ENCODE measurements around the gene FHIT.

FHIT gene

DNA sequence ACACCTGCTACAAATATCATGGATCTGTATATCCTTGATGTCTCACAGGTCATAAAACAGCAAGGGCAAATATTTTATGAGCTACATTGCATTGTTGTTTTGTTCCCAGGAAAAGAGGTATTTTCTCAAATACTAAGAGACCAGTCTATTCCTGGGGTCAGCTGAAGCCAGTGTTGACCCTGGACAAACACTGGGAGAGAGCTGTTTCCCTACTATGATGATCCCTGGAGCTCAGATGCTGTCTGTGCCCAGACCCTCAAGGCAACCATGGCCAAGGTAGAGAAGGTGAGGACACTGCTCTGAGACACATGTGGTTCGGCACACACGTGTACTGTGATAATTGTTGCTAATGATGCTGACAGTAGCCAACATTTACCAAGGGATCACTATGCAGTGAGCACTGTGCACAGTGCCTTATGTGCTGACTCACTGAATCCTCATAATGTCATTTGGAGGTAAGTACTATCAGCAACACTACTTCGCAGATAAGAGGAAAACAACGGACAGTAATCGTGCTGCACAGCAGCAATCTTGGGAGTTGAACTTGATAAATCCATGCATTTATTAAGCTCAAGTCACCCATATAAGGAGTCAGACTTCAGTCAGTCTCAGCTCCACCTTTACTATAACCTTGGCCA is 943.6 kb downstream of the FHIT start:
- Histone ChIP-seq H3K9ac (ENCODE audit: low read length) (no peak overlapping the region), H3K4me1 (ENCODE audit: control insufficient read depth, insufficient read depth, low read length) (no peaks in the 10 kb centered on the region), H3K27me3 (ENCODE audit: control insufficient read depth, insufficient read depth, low read length) (no peaks in the 10 kb centered on the region), H3K27ac (ENCODE audit: low read depth, low read length) (no peak overlapping the region), H3K4me3 (ENCODE audit: low read length) (no peak overlapping the region), H3K36me3 (ENCODE audit: control insufficient read depth, insufficient read depth, low read length) (no peaks in the 10 kb centered on the region)

DNA sequence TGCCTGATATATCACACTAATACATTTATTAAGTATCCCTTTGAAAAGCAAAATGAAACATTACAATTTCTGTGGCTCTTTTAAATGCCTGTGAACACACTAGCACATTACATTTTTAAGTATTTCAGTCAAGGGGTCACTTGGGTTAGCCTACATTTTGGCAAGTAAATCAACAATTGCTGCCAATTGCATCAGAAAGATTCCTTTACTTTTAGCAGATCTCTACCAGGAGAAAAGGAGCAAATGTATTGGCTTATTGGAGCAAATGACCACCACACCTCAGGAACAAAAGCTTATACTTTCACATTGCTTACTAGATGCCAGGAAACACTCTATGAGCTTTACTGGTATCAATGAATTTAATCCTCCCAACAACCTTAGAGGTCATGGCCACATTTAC is 947.1 kb downstream of the FHIT start:
- Histone ChIP-seq H3K4me1 (ENCODE audit: control insufficient read depth, insufficient read depth, low read length) (no peaks in the 10 kb centered on the region), H3K9ac (ENCODE audit: low read length) (no peak overlapping the region), H3K4me3 (ENCODE audit: low read length) (no peak overlapping the region), H3K36me3 (ENCODE audit: control insufficient read depth, insufficient read depth, low read length) (no peaks in the 10 kb centered on the region), H3K27me3 (ENCODE audit: control insufficient read depth, insufficient read depth, low read length) (no peaks in the 10 kb centered on the region), H3K27ac (ENCODE audit: low read depth, low read length) (no peak overlapping the region)

DNA sequence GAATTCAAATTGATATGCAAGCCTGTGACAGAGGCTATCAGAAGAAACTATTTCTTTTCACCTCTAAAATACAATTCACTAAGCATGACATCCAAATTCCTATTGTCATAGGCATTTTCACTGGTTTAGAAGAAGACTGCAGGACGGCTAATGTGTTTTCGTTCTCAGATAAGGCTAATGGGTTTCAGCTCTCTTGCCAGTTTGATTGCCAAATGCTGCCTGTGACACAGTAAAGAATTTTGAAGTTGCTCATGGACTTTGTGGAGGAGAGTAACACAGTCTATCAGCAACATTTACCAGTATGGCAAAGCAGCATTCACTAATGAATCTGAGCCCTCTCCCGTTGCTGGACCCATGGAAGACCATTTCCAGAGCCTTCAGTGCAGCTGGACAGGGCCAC is 948.1 kb downstream of the FHIT start:
- H3K4me1 ChIP-seq (ENCODE audit: control insufficient read depth, insufficient read depth, low read length) = no peaks in the 10 kb centered on the region
- H3K27ac ChIP-seq (ENCODE audit: low read depth, low read length) = no peak overlapping the region
- no peaks in the 10 kb centered on the region for H3K36me3 ChIP-seq (ENCODE audit: control insufficient read depth, insufficient read depth, low read length)
- no peak overlapping the region for H3K9ac ChIP-seq (ENCODE audit: low read length)
- H3K27me3 ChIP-seq (ENCODE audit: control insufficient read depth, insufficient read depth, low read length) = no peaks in the 10 kb centered on the region
- no peak overlapping the region for H3K4me3 ChIP-seq (ENCODE audit: low read length)

DNA sequence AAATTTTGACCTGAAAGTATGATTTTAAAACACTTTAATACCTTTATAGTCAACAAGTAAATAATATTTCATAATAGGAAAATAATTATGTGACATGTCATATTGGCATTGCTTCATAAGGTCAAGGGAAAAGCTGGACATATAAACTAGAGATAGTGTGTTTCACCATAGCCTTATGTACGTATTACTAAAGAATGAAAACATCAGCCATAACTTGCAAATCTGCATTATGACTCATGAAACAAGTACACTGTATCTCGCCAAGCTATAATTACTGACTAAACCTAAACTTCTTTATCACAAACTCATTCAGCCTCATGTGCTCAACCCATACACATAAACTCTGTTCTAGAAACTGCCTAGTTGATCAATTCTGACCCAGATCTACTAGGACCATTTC is 950.1 kb downstream of the FHIT start:
- H3K4me3 ChIP-seq (ENCODE audit: low read length) = no peak overlapping the region
- H3K9ac ChIP-seq (ENCODE audit: low read length) = no peak overlapping the region
- no peaks in the 10 kb centered on the region for H3K27me3 ChIP-seq (ENCODE audit: control insufficient read depth, insufficient read depth, low read length)
- H3K36me3 ChIP-seq (ENCODE audit: control insufficient read depth, insufficient read depth, low read length) = no peaks in the 10 kb centered on the region
- no peaks in the 10 kb centered on the region for H3K4me1 ChIP-seq (ENCODE audit: control insufficient read depth, insufficient read depth, low read length)
- no peak overlapping the region for H3K27ac ChIP-seq (ENCODE audit: low read depth, low read length)

DNA sequence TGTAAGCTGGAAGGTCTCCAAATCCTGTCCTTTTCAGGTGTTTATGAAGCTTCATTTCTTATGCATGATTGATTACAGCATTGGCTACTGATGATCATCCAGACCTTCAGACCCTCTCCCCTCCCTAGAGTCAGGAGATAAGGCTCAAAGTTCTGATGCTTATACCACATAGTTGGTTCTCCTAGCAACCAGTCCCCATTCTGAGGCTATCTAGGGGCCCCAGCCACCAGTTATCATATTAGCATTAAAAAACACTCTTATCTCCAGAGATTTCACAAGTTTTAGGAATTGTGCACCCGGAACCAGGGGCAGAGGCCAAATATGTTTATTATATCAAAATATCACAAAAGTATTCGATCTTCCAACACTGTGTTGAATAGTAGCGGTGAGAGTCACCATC is 953.1 kb downstream of the FHIT start:
- Histone ChIP-seq H3K27ac (ENCODE audit: low read depth, low read length) (no peak overlapping the region), H3K27me3 (ENCODE audit: control insufficient read depth, insufficient read depth, low read length) (no peaks in the 10 kb centered on the region), H3K4me1 (ENCODE audit: control insufficient read depth, insufficient read depth, low read length) (no peaks in the 10 kb centered on the region), H3K4me3 (ENCODE audit: low read length) (no peak overlapping the region), H3K36me3 (ENCODE audit: control insufficient read depth, insufficient read depth, low read length) (no peaks in the 10 kb centered on the region), H3K9ac (ENCODE audit: low read length) (no peak overlapping the region)

DNA sequence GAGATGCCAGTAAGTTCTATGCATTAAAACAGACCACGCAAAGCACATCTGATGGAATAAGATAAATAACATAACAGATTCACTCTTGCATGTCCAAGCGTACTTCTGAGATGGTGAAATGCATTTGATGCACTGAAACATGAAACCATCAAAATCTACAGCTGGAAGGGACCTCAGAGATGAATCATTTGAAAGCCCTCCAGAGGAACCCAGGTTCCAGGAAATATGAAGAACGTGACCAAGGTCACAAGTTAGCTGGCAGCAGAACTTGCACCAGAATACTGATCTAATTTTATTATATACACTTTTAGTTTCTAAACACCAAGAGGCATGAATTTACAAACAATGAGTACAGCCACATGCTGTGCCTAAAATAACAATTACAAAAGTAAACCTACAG is 957.1 kb downstream of the FHIT start:
- no peaks in the 10 kb centered on the region for H3K4me1 ChIP-seq (ENCODE audit: control insufficient read depth, insufficient read depth, low read length)
- no peak overlapping the region for H3K9ac ChIP-seq (ENCODE audit: low read length)
- no peaks in the 10 kb centered on the region for H3K27me3 ChIP-seq (ENCODE audit: control insufficient read depth, insufficient read depth, low read length)
- H3K4me3 ChIP-seq (ENCODE audit: low read length) = no peak overlapping the region
- H3K27ac ChIP-seq (ENCODE audit: low read depth, low read length) = no peak overlapping the region
- no peaks in the 10 kb centered on the region for H3K36me3 ChIP-seq (ENCODE audit: control insufficient read depth, insufficient read depth, low read length)

DNA sequence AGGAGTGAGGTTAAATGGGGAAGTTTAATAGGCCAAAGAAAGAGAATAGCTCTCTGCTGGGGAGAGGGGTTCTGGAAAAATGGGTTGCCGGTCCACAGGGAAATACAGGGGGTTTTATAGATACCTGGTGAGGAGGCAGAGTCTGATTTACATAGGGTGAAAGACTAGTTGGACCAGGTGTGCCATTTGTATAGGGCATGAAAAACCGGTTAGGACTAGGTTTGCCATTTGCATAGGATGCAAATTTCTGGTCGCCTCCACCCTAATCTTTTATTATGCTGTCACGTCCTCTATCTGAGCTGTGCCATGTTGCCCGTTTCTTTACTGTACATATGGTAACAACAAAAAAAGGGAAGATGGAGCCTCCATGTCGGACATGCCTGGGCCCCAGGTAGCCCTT is 960.1 kb downstream of the FHIT start:
- Histone ChIP-seq H3K4me1 (ENCODE audit: control insufficient read depth, insufficient read depth, low read length) (no peaks in the 10 kb centered on the region), H3K9ac (ENCODE audit: low read length) (no peak overlapping the region), H3K4me3 (ENCODE audit: low read length) (no peak overlapping the region), H3K36me3 (ENCODE audit: control insufficient read depth, insufficient read depth, low read length) (no peaks in the 10 kb centered on the region), H3K27me3 (ENCODE audit: control insufficient read depth, insufficient read depth, low read length) (no peaks in the 10 kb centered on the region), H3K27ac (ENCODE audit: low read depth, low read length) (no peak overlapping the region)

DNA sequence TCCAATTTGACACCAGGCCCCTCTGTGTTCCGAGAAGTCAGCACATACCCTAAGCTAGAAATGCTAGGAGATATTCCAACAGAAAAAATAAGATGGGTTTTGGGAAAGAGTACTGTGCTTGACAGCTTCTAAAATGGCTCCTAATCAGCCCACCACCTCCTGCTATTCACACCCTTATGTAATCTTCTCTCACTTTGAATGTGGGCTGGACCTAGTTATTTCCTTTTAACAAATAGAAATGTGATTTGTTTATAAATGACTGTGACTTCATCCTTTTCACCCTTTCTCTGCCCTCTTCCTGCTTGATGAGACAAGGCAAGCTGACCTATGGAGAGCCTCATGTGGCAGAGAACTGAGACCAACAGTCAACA is 961.1 kb downstream of the FHIT start:
- H3K27me3 ChIP-seq (ENCODE audit: control insufficient read depth, insufficient read depth, low read length) = no peaks in the 10 kb centered on the region
- no peak overlapping the region for H3K9ac ChIP-seq (ENCODE audit: low read length)
- no peak overlapping the region for H3K27ac ChIP-seq (ENCODE audit: low read depth, low read length)
- no peak overlapping the region for H3K4me3 ChIP-seq (ENCODE audit: low read length)
- no peaks in the 10 kb centered on the region for H3K4me1 ChIP-seq (ENCODE audit: control insufficient read depth, insufficient read depth, low read length)
- no peaks in the 10 kb centered on the region for H3K36me3 ChIP-seq (ENCODE audit: control insufficient read depth, insufficient read depth, low read length)

DNA sequence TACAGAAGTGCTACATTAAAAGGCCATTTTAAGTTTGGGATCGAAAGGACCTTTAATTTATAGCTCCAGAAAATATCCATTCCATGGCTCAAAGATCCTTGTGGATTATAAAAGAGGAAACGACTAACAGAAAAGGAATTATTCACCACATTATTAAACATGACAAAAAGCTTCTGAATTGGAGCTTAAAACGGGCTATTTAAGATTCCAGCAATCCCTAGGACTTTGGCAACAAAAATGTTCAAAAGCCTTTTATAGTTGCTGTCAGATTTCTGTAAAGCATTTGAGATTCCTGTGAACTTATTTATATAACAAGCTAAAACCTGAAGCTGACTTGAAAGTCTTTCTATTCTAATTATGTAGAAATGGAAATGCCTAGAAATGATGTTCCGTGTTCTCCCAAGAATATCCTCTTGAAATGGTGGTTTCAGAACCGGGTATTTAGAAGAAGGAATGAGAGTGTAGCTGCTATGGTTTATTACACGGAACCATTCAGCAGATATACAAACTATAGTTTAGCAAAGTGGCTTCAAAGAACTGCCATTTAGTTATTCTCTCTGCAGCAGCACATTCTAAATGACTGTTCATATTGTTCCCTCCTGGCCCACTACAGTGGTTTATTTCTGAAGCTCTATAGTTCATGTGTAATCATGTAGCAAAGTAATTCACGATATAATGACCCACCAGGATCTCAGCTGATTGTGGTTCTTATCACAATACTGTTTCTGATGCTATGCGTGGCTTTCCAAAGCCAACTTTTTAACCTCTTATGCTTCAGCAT is 961.7 kb downstream of the FHIT start:
- no peak overlapping the region for H3K4me3 ChIP-seq (ENCODE audit: low read length)
- no peaks in the 10 kb centered on the region for H3K4me1 ChIP-seq (ENCODE audit: control insufficient read depth, insufficient read depth, low read length)
- no peaks in the 10 kb centered on the region for H3K36me3 ChIP-seq (ENCODE audit: control insufficient read depth, insufficient read depth, low read length)
- H3K27ac ChIP-seq (ENCODE audit: low read depth, low read length) = no peak overlapping the region
- no peaks in the 10 kb centered on the region for H3K27me3 ChIP-seq (ENCODE audit: control insufficient read depth, insufficient read depth, low read length)
- no peak overlapping the region for H3K9ac ChIP-seq (ENCODE audit: low read length)

DNA sequence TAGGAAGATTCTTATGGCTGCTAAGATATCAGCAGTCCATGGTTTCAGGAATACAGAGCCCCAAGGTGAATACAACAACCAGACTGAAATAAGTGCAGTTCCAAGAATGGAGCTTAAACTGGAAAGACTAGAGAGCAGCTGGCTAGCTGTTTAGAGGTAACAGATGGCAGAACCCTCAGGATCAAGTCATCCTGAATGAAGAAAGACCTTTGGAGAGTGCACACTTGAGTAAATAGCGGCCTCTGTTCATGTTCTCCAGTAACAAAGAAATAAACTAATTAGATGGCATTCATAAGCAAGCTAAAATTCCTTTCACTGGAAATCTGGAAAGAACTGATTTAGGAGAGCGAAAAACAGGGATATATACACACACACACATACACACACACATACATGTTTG is 968.4 kb downstream of the FHIT start:
- Histone ChIP-seq H3K9ac (ENCODE audit: low read length) (no peak overlapping the region), H3K36me3 (ENCODE audit: control insufficient read depth, insufficient read depth, low read length) (no peaks in the 10 kb centered on the region), H3K27ac (ENCODE audit: low read depth, low read length) (no peak overlapping the region), H3K4me3 (ENCODE audit: low read length) (no peak overlapping the region), H3K27me3 (ENCODE audit: control insufficient read depth, insufficient read depth, low read length) (no peaks in the 10 kb centered on the region), H3K4me1 (ENCODE audit: control insufficient read depth, insufficient read depth, low read length) (no peaks in the 10 kb centered on the region)

DNA sequence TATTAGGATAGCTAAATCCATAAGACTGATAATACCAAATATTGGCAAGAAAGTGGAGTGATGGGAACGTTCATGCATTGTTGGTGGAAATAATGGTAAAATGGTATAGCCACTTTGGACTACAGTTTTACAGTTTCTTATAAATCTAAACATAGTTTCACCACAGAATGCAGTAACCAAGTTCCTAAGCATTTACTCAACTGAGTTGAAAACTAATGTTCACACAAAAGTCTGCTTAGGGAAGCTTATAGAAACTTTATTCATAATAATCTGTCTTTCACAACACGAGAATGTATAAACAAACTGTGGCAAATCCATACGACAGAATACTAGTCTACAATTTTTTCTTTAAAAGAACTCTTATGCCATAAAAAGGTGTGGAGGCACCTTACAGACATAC is 969.3 kb downstream of the FHIT start:
- Histone ChIP-seq H3K27ac (ENCODE audit: low read depth, low read length) (no peak overlapping the region), H3K36me3 (ENCODE audit: control insufficient read depth, insufficient read depth, low read length) (no peaks in the 10 kb centered on the region), H3K4me1 (ENCODE audit: control insufficient read depth, insufficient read depth, low read length) (no peaks in the 10 kb centered on the region), H3K9ac (ENCODE audit: low read length) (no peak overlapping the region), H3K4me3 (ENCODE audit: low read length) (no peak overlapping the region), H3K27me3 (ENCODE audit: control insufficient read depth, insufficient read depth, low read length) (no peaks in the 10 kb centered on the region)

DNA sequence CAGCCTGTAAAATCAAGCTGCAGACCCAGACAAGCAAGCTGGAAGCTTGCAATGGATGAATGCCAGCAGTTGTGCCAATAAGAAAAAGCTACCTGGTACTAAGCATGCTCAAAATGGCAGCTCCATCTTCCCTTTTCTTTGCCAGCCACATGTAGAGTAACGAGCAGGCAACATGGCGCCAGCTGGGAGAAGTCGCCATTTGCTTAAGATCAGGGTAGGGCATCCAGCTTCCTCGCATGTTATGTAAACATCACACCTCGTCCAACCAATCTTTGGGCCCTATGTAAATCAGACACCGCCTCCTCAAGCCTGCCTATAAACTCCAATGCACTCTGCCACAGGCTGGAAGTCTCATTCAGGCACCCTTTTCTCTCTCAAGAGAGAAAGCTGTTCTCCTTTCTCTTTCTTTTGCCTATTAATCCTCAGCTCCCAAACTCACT is 973.9 kb downstream of the FHIT start:
- H3K27ac ChIP-seq (ENCODE audit: low read depth, low read length) = no peak overlapping the region
- H3K4me3 ChIP-seq (ENCODE audit: low read length) = no peak overlapping the region
- no peaks in the 10 kb centered on the region for H3K27me3 ChIP-seq (ENCODE audit: control insufficient read depth, insufficient read depth, low read length)
- H3K9ac ChIP-seq (ENCODE audit: low read length) = no peak overlapping the region
- no peaks in the 10 kb centered on the region for H3K4me1 ChIP-seq (ENCODE audit: control insufficient read depth, insufficient read depth, low read length)
- H3K36me3 ChIP-seq (ENCODE audit: control insufficient read depth, insufficient read depth, low read length) = no peaks in the 10 kb centered on the region

DNA sequence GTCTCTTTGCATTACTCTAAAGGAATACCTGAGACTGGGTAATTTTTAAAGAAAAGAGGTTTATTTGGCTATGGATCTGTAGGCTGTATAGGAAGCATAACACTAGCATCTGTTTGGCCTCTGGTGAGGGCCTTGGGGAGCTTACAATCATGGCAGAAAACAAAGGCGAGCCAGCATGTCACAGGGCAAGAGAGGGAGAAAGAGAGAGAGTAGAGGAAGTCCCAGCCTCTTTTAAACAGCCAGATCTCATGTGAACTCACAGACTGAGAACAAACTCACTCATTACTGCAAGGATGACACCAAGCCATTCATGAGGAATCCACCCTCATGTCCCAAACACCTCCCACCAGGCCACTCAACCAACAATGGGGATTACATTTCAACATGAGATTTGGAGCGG is 974.6 kb downstream of the FHIT start:
- no peak overlapping the region for H3K27ac ChIP-seq (ENCODE audit: low read depth, low read length)
- no peaks in the 10 kb centered on the region for H3K4me1 ChIP-seq (ENCODE audit: control insufficient read depth, insufficient read depth, low read length)
- no peaks in the 10 kb centered on the region for H3K36me3 ChIP-seq (ENCODE audit: control insufficient read depth, insufficient read depth, low read length)
- no peaks in the 10 kb centered on the region for H3K27me3 ChIP-seq (ENCODE audit: control insufficient read depth, insufficient read depth, low read length)
- H3K4me3 ChIP-seq (ENCODE audit: low read length) = no peak overlapping the region
- H3K9ac ChIP-seq (ENCODE audit: low read length) = no peak overlapping the region

Measured in rectal smooth muscle tissue (tissue), 1 donor.